GM13976 (cell line): ENCODE results near the gene LSM11.

ENCODE experiments used
- DNase-seq: peaks from one replicate; pipeline ENCODE4 v3.0.0; 2012; ENCODE audit warnings: low spot score
- CTCF ChIP-seq: IDR thresholded peaks from 2 replicates; pipeline ENCODE4 v1.5.1; 2012; ENCODE audit warnings: borderline replicate concordance, mild to moderate bottlenecking; ENCODE audit not compliant: insufficient read depth; ENCODE audit errors: extremely low read depth, missing control alignments, control extremely low read depth
- in situ Hi-C: fragments of 300-500 bp; cut with MboI; formaldehyde crosslinking; loops from one replicate; pipeline ENCODE4 v1.12.0; 2022; ENCODE audit warnings: low sequenced_read_pairs, mixed read lengths, inconsistent platforms; ENCODE audit not compliant: unreplicated experiment

Gene LSM11

GRCh38 chr5:157735991-157736390, 7.5 kb upstream of the LSM11 start:
- in situ Hi-C loops: no loop called here
- no peak for TF ChIP-seq CTCF
- no peak for DNase-seq

- DNase-seq: no peak
- no peak for TF ChIP-seq CTCF
- in situ Hi-C loops: no loop called here
Observed at GRCh38 chr5:157739388-157740228, 3.9 kb upstream of the LSM11 start.

- in situ Hi-C loops: no loop called here
- peak; percentile 41 for TF ChIP-seq CTCF
- peak; percentile 62 for DNase-seq
Observed at GRCh38 chr5:157740229-157740610, 3.3 kb upstream of the LSM11 start.

- in situ Hi-C loops: no loop called here
- no peak for DNase-seq
- no peak for TF ChIP-seq CTCF
Observed at GRCh38 chr5:157741131-157741530, 2.4 kb upstream of the LSM11 start.

- DNase-seq: no peak
- no peak for TF ChIP-seq CTCF
- in situ Hi-C loops: no loop called here
Observed at GRCh38 chr5:157744051-157745011, 819 bp downstream of the LSM11 start.

GRCh38 chr5:157745041-157745456, 1.5 kb downstream of the LSM11 start:
- in situ Hi-C loops: no loop called here

More at GRCh38 chr5:157745041-157745456, 1.5 kb downstream of the LSM11 start:
- TF ChIP-seq CTCF: no peak
- no peak for DNase-seq
